Measurements from ENCODE around the gene CHCHD3.

- TF ChIP-seq, protein P1, sequence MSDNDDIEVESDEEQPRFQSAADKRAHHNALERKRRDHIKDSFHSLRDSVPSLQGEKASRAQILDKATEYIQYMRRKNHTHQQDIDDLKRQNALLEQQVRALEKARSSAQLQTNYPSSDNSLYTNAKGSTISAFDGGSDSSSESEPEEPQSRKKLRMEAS (IDR thresholded peaks at IDR 0.05), result no peak
- TF ChIP-seq CTCF (IDR thresholded peaks at IDR 0.05; ENCODE audit: low read depth, low read length, missing input control), result no peak
- TF ChIP-seq TAF1 (conservative IDR thresholded peaks at IDR 0.05), result no peak
- no peak for TF ChIP-seq EGR1 (IDR thresholded peaks at IDR 0.05; ENCODE audit: low read depth in 2 of 2)
- TF ChIP-seq GABPA (IDR thresholded peaks at IDR 0.05 in 1 of 2, conservative IDR thresholded peaks at IDR 0.05 in 1 of 2), result no peak
- no peak for TF ChIP-seq RAD21 (IDR thresholded peaks at IDR 0.05)
Measured at GRCh38 chr7:132837529-132837928, 244.4 kb downstream of the CHCHD3 start.

All from liver (tissue), 3 donors.